NCI-H2029 (cell line): ENCODE data around the gene GFOD1.
"Not testable (repeated sequence)": the region's sequence is repeated elsewhere in the genome, so short reads cannot be mapped to it uniquely, and the experiment has no call there.

Experiments
- DNase-seq: peaks from one replicate; lab custom pipeline; 2025; lab: John Stamatoyannopoulos, UW

The GFOD1 gene

GRCh38 chr6:13354331-13355042 is 132.9 kb downstream of the GFOD1 start:
- no peak for DNase-seq

- no peak for DNase-seq
Measured at GRCh38 chr6:13352165-13352564, 135.2 kb downstream of the GFOD1 start.

- no peak for DNase-seq
Measured at GRCh38 chr6:13351271-13351670, 136.1 kb downstream of the GFOD1 start.

- DNase-seq: no peak
Measured at GRCh38 chr6:13349811-13350506, 137.4 kb downstream of the GFOD1 start.

DNA sequence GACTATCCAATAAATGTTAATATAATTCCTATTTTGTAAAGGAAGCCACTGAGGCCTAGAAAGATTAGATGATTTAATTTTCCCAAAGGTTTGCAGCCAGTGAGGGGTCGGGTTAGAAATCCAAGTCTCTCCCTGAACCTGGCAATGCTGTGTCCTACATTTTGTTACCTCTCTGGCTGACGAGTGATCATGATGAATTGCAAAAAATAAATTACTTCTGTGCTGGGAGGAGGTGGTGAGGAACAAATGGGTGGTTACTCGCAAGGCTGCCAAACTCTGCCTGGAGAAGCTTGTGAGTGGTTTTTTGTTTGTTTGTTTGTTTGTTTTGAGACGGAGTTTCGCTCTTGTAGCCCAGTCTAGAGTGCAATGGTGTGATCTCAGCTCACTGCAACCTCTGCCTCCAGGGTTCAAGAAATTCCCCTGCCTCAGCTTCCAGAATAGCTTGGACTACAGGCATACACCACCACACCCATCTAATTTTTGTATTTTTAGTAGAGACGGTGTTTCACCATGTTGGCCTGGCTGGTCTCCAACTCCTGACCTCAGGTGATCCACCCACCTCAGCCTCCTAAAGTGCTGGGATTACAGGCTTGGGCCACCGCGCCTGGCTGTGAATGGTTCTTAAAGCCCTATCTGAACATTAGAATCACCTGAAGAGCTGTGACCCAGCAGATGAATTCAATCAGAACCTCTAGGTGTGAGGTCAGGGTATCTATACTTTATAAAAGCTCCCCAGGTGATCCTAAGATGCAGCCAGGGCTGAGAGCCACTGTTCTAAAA is 138.9 kb downstream of the GFOD1 start:
- DNase-seq: no peak

DNA sequence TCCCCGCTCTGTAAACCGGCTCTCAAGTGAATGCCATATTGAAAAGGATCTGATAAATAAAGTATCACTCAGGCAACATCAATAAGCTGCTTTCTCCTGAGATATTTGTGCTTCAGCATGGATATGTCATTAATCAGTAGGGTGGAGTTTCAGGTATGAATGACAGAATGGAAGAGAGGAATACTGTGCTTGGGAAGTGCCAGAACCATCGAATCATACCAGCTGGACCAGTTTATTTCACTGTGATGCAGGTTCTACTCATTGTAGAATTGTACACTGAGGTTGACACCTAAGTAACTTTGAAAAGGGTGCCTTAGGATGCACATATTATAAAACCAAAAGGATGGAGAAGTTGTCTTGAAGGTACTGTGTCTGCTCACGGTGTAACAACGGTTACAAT is 141.2 kb downstream of the GFOD1 start:
- no peak for DNase-seq

DNA sequence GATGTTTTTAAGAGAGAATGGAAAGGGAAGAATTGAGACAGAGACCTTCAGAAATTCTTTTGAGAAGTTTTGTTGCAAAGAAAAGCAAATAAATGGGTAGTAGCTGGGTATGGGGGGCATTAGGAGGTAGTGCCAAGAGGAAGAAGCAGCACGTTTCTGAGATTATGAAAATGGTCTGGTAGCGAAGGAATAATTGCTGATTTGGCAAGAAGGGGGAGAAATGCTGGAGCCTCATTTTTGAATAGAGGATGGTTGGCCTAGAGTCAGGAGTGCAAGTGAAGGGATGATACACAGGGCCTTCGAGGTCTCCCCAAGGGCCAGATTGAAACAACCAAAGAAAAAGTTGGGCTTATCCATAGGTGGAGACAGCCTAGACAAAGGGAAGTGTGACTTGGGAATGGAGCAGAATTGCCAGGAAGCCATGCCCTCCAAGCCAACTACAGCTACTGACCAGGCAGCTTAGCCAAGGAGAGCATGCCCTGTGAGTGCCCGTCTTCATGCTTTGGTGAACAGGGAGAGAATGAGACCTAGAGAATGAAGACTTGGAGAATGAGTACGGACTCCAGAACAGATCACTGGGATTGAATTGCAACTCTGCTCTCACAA is 144.9 kb downstream of the GFOD1 start:
- DNase-seq: no peak

DNA sequence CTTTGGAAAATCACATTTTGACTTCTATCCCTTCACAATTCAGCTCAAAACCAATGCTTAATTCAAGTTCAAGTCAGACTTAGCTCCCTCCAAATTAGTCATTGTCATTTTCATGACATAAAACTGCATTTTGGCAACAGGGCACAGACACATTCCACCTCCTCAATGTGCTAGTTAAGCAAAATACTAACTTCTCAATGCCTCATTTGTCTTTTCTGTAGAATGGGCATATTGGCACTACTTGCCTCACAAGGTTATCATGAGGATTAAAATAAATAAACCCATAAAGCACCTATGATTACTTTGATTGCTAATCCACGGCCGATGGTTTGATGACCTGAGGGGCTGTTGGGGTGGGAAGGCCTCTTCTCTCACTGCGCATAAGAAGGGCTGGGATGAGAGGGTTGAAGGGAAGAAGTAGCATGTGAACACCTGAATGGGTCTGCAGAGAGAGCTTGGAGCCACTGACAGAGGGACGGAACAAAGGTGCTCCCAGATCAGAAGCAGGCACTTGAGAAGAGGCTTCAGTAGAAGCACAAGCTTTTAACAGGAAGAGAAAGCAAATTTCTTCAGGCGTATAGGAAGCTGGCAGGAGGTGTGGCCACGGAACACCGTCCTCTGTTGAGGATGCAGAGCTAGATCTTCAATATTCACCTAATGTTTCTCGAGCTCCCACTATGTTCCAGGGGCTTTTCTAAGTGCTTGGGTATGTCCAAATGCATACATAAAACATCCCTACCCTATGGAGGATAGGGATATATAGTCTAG is 147.4 kb downstream of the GFOD1 start:
- DNase-seq: no peak

DNA sequence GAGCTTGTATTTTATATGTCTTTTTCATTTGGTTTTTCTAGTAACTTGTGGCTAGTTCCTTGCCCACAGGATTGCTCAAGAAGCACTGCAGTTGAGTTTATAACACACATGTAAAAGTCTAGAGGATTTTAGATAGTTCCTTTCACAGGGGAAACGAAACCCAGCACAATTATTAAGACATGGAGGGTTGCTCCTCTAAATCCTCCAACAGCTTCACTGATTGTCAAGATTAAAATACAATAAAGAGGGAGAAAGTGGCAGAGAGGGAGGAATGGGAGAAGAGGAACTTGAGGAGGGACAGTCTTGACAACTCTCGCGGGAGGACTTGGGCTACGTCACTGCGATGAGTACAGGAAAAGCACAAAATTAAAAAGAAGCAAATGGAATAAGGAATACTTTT is 149.4 kb downstream of the GFOD1 start:
- DNase-seq: no peak

GRCh38 chr6:13336553-13336952 is 150.8 kb downstream of the GFOD1 start:
- DNase-seq: peak; percentile 72

GRCh38 chr6:13334953-13335352 is 152.4 kb downstream of the GFOD1 start:
- DNase-seq: no peak

DNA sequence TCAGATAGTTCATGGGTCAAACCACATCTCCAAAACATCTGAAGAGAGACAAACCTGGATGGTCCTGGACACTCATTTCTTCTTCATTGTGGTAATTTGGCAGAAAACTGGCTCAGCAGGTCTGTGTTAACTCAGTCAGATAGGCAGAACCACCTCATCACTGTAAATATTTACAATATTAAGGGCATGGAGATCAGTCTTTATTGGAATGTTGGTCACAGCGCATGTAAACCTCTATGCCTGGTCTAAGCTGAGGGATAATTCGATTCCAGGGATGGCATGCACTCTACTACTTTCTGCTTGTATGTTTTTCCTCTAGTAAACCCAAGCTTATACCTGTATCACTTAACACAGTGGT is 155.1 kb downstream of the GFOD1 start:
- DNase-seq: no peak

DNA sequence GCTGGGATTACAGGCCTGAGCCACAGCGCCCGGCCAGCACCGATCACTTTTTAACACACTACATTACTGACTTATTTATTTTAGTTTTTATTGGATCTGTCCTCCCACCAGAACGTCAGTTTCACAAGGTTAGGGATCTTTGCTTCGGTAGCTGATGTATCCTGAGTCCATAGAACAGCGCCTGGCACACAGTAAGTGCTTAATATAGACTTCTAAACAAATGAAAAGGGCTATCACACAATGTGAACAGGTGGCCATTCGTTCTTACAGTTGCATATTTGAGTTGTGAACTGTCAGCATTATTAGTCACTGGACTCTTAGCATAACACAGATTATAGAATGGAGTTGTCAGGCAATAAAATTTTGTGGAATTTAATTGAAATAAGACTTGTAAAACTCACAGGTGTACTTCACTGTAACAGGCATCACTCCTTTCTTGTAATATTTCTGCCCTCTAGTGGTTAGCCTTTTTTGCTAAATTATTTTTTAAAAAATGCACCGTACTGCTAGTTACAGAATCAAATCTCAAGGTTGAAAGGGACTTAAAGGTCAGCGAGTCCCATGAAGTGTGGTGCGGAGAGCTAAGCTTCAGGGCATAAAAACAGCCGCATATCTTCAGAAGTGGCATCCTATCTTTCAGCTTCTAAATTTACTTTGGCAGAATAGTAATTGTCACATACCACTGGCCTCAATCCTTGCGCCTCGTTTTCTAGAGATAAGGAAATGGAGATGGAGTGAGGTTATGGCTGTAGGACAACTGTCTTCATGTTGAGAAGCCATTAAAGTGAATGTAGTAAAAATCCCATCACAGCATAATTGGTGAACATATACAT is 155.7 kb downstream of the GFOD1 start:
- DNase-seq: peak; percentile 47

DNA sequence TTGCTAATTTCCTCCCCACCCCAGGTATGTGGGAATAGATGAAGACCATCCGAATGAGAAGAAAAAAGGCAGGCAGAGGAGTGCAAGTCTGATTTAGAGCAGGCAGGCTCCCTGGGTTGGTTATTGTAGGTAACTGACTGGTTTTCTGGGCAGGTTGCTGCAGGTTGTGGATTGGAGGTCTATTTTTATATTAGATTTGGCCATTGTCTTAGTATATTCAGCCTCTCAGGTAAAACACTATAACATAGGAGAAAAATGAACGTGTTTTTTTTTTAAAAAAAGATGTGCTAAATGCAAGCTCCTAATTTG is 158.6 kb downstream of the GFOD1 start:
- DNase-seq: no peak

DNA sequence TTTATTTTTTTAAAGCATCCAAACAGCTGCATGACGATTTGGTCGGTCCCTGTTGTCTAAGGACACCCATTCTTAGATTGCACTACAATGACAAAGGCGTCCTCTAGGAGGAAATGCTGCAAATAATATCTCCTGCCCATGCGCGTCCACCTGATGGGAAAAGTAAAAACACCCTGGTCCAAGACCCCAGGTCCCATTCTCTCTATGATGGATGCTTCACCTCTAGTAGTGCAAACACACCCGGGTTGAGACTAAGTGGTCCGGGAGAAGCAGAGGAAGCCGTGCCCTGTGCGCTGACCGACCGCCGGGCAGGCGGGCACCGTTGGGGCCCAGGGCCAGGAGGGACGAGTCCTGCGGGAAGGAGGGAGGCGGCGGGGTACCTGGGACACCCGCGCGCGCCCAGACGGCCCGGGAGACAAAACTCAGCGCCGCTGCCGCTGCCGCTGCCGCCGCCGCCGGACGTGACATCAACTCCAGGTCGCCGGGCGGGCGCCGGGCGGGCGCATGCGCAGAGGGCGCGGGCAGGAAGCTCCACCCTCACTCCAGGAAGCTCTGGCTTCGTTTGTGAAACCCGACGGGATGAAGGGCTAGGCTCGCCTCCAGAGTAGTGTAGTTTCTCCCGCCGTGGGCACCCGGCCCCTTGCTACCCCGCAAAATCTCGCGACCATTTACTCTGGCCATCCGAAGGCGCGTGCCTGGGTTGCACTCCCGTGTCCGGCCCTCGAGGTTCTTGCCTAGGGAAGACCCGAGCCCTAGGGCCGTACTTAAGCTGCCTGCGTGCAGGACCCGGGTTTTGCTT is 159.1 kb downstream of the GFOD1 start, which contains the start of gene TBC1D7:
TBC1D7 (minus strand) TSS at position 462 of the 799 bp plus-strand sequence. CDS start 1,639 bp downstream, outside the sequence.
- DNase-seq: peak; percentile 91

- DNase-seq: no peak
Measured at GRCh38 chr6:13327691-13328075, 159.7 kb downstream of the GFOD1 start.

DNA sequence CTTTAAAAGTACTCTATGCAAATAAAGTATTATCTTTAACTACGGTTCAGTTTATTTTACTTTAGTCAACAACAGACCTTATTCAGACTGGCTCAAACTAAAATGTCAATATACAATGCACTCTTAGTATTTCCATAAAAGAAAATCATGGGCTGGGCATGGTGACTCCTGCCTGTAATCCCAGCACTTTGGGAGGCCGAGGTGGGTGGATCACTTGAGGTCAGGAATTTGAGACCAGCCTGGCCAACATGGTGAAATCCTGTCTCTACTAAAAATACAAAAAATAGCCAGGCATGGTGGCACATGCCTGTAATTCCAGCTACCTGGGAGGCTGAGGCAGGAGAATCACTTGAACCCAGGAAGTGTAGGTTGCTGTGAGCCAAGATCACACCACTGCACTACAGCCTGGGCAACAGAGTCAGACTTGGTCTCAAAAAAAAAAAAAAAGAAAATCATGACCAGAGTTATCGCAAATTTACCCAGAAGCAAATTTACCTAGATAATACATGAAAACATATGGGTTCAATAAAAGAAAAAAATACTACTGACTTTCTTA is 161.3 kb downstream of the GFOD1 start:
- not testable (repeated sequence) for DNase-seq

DNA sequence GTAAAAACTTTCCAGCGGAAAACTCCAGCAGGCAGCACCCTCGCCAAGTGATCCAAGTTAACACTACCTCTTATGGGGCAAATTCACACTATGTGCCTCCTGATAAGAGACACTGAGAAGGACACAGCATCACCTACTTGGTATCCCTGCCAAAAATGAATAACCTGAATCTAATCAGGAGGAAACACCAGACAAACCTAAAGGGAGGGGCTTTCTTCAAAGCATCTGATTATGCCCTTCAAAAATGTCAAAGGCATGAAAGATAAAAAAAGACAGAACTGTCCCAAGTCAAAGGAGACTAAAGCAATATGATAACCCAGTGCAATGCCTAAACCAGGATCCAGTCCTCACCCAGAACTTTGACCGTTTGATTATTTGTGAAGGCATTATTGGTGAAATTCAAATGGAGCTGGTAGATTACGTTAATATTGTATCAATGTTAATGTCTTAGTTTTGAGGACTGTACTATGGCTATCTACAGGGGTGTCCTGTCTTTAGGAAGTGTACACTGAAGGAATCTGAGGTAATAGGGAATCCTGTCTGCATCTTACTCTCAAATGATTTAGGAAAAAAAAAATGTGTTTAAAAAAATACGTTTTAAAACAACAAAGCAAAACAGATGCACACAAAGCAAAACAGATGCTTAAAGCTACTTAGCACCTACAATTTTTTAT is 167.4 kb downstream of the GFOD1 start:
- DNase-seq: no peak

GRCh38 chr6:13318821-13319220 is 168.6 kb downstream of the GFOD1 start:
- no peak for DNase-seq
